Sigmoid colon (tissue), 3 donors: ENCODE data around the gene HNRNPA3.

ENCODE experiments used
- POLR2A ChIP-seq, 2 donors: fragments of 450-650 bp; IDR thresholded peaks; one replicate each; pipeline ENCODE4 v1.6.1; 2016; ENCODE audit warnings: antibody characterized with exemption in 2 of 2, mild to moderate bottlenecking in 2 of 2, moderate library complexity in 2 of 2
- TF ChIP-seq, protein P1 (sequence below), 4 experiments: fragments of 450-650 bp in 3 of 4; fragments of 200-600 bp in 1 of 4; IDR thresholded peaks; one replicate each; pipeline ENCODE4 v1.5.1; 2016 to 2019; ENCODE audit warnings: antibody characterized with exemption in 4 of 4, mild to moderate bottlenecking in 3 of 4, moderate library complexity in 2 of 4

DNA sequence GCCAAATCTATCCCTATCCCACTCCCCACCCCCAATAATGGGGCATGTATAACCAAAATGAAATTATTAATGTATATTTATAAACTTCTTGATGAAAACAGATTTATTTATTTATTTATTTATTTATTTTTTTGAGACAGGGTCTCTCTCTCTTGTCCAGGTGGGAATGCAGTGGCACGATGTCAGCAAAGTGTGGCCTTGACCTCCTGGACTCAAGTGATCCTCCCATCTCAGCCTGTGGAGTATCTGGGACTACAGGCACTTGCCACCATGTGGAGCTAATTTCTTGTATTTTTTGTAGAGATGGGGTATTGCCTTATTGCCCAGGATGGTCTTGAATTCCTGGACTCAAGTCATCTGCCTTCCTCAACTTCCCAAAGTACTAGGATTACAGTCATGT lies 28.0 kb upstream of the HNRNPA3 start:
- no peak for TF ChIP-seq POLR2A (IDR thresholded peaks at IDR 0.05)
- TF ChIP-seq, protein P1, sequence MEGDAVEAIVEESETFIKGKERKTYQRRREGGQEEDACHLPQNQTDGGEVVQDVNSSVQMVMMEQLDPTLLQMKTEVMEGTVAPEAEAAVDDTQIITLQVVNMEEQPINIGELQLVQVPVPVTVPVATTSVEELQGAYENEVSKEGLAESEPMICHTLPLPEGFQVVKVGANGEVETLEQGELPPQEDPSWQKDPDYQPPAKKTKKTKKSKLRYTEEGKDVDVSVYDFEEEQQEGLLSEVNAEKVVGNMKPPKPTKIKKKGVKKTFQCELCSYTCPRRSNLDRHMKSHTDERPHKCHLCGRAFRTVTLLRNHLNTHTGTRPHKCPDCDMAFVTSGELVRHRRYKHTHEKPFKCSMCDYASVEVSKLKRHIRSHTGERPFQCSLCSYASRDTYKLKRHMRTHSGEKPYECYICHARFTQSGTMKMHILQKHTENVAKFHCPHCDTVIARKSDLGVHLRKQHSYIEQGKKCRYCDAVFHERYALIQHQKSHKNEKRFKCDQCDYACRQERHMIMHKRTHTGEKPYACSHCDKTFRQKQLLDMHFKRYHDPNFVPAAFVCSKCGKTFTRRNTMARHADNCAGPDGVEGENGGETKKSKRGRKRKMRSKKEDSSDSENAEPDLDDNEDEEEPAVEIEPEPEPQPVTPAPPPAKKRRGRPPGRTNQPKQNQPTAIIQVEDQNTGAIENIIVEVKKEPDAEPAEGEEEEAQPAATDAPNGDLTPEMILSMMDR (IDR thresholded peaks at IDR 0.05): no peak
